Cerebellar cortex (tissue), 1 donor: ENCODE results near the gene ATRIP.
A peak's percentile ranks its signal among the peaks of the same experiment; 100 is the strongest.
"Not testable (repeated sequence)": the region's sequence is repeated elsewhere in the genome, so short reads cannot be mapped to it uniquely, and the experiment has no call there.

Source experiments
- DNase-seq: peaks from one replicate; pipeline ENCODE4 v3.0.0-alpha.2; 2015; ENCODE audit warnings: low spot score

ATRIP gene

DNA sequence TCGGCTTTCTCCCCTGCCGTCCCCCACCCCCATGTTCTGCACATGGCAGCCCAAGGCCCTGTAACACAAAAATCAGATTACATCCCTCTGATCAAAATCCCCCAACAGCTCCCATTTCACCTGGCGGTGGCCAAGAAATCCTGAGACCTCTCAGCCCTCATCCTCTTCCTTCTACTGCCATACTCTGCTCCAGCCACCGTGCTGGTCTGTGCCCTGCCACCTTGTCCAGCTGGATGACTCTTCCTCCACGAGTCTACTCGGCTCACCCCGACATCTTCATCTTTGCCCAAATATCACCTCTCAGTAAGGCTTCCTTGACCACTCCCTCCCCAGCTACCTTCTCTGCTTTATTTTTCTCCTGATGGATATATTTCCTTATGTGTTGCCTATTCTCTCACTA lies 9.7 kb upstream of the ATRIP start:
- no peak for DNase-seq

DNA sequence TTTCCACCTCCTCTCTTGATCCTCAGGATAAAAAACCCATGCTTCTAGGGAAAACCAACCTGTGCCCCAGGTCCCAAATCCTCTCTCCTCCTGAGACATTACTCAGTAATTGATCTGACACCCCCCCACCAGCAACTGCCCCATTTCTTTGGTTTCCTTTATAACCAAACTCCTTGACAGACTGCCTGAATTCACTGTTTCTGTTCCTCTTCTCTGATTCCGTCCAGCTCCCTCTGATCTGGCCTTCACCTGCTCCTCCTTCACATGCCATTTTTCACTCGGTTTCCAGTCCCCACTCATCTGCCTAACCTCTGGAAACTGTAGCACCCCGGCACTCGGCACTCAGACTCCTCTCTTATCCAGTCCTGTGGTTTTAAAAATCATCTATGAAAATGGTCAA lies 8.7 kb upstream of the ATRIP start:
- no peak for DNase-seq

GRCh38 chr3:48439820-48440589 lies 6.5 kb upstream of the ATRIP start, which contains the start of the genes CCDC51 and TMA7:
CCDC51 (minus strand) TSS chr3:48440119; CDS start chr3:48435128, 4,991 bp downstream.
TMA7 (plus strand) TSS chr3:48440257; CDS start chr3:48440297, 40 bp downstream.
- peak; percentile 99 for DNase-seq

- no peak for DNase-seq
Observed at GRCh38 chr3:48440590-48440958, 6.0 kb upstream of the ATRIP start.

- DNase-seq, result no peak
Observed at GRCh38 chr3:48441940-48442339, 4.6 kb upstream of the ATRIP start.

DNA sequence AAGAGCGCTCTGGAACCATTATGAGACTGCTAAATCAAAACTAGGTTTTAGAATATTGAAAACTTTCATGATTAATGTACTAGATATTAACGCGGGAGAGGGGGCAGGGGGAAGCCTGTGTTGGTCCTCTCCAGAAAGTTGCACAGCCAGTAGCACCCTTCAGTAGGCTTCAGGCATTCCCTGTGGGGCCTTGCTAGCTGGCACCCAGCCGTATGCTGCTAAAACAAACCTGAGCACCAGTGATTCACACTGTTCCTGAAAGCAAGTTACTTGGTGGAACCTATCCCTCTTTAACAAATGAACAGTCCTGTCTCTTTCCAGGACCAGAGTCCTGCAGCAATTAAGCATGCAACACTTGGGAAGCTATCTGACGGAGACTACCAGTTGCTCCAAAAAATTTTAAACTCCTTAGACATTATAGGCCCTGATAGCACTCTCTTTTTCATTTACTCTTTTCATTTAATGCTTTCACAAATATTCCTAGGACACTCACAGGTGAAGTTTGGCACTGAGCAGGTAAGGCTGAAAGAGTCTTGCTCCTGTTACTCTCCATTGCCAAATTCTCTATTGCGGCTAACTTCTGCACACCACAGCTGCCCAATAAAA lies 1.2 kb upstream of the ATRIP start:
- DNase-seq, result peak; percentile 36

DNA sequence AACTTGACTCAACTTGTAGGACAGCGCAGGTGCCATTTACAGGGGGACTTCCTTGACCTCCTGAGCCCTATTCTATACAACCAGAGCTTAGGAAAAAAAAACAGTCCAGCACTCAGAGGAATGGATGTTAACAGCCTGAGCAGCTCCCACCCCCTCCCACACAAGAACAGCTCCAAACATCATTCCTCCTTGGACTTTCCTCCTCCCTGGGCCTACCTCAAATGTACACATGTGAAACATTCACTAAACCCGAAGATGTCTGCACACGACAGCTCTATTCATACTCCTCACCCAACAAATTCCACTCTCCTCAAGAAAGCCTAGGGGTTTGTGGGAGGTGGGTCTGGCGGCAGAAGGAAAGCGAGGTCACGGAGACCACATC lies 503 bp upstream of the ATRIP start:
- peak; percentile 49 for DNase-seq

- DNase-seq, result no peak
Observed at GRCh38 chr3:48451270-48451669, 4.7 kb downstream of the ATRIP start.

DNA sequence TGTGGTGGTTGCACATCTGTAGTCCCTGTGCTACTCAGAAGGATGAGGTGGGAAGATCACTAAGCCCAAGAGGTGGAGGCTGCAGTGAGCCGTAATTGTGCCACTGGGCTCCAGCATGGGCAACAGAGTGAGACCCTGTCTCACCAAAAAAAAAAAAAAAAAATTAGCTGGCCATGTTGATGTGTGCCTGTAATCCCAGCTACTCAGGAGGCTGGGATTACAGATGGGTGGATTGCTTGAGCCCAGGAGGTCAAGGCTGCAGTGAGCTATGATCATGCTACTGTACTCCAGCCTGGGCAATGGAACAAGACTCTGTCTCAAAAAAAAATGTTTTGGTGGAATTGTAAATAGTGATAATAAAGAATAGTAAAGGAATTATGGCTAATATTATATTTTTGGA lies 9.9 kb downstream of the ATRIP start:
- peak; percentile 39 for DNase-seq

DNA sequence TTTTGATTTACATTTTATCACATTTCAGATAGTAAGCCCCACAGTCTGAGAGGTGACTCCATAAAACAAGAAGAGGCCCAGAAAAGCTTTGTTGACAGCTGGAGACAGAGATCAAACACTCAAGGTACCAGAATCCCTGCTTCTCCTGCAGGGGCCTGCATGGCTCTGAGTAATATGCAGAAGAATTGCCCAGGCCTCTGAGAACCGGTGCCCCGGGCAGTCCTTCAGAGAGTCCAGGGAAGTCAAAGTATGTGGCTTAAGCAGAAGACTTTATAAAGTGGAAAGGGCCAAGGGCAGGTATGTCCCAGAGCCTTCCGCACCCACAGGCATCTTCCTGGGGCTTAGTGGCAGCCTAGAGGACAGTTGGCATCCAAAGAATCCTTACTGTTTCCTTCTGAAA lies 12.8 kb downstream of the ATRIP start:
- no peak for DNase-seq

GRCh38 chr3:48459773-48460516 lies 13.4 kb downstream of the ATRIP start:
- DNase-seq, result peak; percentile 92

GRCh38 chr3:48460517-48460902 lies 14.0 kb downstream of the ATRIP start:
- DNase-seq, result no peak

DNA sequence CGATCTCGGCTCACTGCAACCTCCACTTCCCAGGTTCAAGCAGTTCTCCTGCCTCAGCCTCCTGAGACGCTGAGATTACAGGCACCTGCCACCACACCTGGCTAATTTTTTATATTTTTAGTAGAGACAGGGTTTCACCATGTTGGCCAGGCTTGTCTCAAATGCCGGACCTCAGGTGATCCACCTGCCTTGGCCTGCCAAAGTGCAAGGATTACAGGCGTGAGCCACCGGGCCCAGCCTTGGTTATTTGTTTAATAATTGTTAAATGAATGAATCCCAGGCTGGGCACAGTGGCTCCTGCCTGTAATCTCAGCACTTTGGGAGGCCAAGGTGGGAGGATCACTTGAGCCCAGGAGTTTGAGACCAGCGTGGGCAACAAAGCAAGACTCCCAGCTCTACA lies 15.2 kb downstream of the ATRIP start:
- not testable (repeated sequence) for DNase-seq

DNA sequence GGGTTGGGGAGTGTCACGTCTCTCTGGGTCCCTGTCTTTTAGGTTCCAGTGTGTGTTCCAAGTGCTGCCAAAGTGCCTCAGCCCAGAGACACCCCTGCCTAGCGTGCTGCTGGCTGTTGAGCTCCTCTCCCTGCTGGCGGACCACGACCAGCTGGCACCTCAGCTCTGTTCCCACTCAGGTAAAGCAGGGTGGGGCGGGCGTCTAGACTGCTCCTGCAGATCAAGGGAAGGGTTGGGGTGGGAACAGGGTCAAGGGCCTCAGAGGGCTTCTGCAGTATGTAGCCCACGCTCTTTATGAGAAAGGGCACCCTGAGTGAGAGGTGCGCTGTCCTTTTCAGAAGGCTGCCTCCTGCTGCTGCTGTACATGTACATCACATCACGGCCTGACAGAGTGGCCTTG lies 17.2 kb downstream of the ATRIP start:
- DNase-seq, result no peak

DNA sequence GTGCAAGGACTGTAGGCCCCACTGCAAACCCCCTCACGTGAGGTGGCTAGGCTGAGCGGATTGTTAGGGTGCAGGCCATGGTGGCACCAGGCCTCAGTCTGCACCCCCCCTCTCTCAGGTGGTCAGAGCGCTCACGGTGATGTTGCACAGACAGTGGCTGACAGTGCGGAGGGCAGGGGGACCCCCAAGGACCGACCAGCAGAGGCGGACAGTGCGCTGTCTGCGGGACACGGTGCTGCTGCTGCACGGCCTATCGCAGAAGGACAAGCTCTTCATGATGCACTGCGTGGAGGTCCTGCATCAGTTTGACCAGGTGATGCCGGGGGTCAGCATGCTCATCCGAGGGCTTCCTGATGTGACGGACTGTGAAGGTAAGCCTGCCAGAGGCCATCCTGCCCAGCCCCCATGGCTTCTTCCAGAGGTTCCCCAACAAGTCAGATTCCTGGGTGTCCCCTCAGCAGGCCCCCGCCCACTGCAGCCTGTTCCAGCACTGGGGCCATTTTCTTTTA lies 18.2 kb downstream of the ATRIP start:
- no peak for DNase-seq

DNA sequence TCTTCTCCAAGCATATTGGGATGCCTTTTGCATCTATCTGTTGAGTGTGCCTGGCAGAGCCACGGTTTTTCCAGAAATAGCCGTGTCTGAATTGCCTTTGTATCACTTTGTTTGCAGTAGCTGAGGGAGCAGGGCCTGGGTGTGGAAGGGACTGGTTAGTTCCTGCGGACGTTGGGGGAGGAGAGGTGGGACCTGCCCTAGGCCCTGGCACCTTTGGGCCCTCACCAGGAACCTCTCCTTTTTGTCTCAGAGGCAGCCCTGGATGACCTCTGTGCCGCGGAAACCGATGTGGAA lies 18.6 kb downstream of the ATRIP start:
- no peak for DNase-seq

GRCh38 chr3:48465531-48466378 lies 19.2 kb downstream of the ATRIP start:
- peak; percentile 99 for DNase-seq

DNA sequence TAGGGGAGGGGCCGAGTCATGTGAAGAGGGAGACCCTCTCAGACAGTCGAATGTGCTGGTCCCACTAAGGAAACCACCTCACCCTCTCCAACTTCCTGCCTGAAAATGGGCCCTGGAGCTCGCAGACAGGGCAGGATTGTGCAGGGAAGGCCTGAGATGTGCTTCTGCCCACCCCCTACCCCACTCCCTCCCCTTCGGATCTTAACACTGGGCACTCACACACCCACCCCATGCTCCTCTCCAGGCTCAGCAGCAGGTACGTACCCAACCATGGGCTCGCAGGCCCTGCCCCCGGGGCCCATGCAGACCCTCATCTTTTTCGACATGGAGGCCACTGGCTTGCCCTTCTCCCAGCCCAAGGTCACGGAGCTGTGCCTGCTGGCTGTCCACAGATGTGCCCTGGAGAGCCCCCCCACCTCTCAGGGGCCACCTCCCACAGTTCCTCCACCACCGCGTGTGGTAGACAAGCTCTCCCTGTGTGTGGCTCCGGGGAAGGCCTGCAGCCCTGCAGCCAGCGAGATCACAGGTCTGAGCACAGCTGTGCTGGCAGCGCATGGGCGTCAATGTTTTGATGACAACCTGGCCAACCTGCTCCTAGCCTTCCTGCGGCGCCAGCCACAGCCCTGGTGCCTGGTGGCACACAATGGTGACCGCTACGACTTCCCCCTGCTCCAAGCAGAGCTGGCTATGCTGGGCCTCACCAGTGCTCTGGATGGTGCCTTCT lies 20.0 kb downstream of the ATRIP start:
- no peak for DNase-seq

DNA sequence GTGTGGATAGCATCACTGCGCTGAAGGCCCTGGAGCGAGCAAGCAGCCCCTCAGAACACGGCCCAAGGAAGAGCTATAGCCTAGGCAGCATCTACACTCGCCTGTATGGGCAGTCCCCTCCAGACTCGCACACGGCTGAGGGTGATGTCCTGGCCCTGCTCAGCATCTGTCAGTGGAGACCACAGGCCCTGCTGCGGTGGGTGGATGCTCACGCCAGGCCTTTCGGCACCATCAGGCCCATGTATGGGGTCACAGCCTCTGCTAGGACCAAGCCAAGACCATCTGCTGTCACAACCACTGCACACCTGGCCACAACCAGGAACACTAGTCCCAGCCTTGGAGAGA lies 20.5 kb downstream of the ATRIP start:
- DNase-seq, result no peak

DNA sequence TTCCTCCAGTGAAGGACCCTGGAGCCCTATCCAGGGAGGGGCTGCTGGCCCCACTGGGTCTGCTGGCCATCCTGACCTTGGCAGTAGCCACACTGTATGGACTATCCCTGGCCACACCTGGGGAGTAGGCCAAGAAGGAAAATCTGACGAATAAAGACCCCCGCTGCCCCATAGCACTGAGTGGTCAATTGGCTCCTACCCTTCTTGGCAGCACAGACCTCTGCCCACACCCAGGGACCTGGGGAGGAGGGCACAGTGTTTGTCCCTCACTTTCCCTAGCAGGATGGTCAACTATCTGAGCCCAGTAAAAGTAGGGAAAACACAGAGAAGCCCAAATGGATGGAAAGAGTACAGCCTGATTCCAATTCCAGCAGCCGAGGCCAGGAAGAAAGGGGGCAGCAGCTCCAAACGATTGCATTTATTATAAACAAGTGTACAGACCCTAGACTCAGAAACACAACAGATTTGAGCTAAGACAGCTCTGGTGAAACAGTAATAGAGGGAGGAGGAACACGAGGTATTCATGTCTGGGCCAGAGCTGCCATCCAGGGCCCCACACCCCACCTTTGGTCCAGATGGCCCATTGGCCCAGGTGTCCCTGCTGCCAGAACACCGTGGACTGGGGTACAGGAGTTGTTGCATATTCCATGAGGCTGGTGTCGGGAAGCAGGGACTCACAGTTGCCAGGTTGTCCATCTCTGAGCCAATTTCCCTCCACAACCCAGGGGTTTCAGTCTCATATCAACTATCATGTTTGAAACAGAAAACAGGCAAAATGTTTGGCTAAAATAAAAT lies 21.1 kb downstream of the ATRIP start:
- DNase-seq, result peak; percentile 87

GRCh38 chr3:48468329-48468731 lies 21.8 kb downstream of the ATRIP start:
- DNase-seq, result peak; percentile 31
